Stimulated activated CD8-positive, alpha-beta memory T cell treated with anti-CD3 and anti-CD28 coated beads, Interleukin-4, amount 100 ng/mL, for 48 hours (primary cell): ENCODE results near the gene POLE4.

ENCODE experiments used
- DNase-seq: peaks from one replicate; pipeline ENCODE4 v3.0.0-alpha.2; 2020

POLE4 gene

DNA sequence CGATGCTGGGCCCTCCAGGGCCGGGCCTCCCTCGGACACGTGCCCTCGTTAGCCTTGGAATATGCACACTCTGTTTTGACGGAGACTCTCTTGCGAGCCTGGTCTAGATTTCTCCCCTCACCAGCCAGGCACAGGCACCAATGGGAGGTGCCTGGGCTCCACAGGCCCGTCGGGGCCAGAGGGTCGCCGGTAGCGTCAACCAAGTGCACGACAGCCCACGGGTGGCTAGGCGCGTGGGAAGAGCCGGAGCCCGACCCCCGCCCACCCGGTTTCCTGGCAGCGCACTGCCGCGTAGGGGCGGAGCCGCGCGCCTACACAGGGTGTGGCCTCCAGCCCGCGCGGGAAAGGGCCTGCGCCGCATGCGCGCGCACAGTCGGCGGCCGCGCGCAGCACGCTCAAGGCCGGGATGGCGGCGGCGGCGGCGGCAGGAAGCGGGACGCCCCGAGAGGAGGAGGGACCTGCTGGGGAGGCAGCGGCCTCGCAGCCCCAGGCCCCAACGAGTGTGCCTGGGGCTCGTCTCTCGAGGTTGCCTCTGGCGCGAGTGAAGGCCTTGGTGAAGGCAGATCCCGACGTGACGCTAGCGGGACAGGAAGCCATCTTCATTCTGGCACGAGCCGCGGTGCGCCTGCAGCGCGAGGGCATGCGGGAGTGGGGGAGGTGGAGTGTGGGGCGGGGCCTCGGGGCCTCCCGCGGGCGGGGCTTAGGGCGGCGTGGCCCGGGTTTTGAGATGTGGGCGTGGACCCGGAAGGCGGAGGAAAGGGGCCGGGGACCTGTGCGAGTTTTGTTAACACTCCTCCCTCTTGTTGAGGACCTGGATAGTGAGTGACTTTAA is at the start of gene POLE4:
POLE4 (plus strand) TSS at position 370 of the 832 bp plus-strand sequence; CDS start at position 407, 37 bp downstream.
- DNase-seq, result peak; percentile 96

DNA sequence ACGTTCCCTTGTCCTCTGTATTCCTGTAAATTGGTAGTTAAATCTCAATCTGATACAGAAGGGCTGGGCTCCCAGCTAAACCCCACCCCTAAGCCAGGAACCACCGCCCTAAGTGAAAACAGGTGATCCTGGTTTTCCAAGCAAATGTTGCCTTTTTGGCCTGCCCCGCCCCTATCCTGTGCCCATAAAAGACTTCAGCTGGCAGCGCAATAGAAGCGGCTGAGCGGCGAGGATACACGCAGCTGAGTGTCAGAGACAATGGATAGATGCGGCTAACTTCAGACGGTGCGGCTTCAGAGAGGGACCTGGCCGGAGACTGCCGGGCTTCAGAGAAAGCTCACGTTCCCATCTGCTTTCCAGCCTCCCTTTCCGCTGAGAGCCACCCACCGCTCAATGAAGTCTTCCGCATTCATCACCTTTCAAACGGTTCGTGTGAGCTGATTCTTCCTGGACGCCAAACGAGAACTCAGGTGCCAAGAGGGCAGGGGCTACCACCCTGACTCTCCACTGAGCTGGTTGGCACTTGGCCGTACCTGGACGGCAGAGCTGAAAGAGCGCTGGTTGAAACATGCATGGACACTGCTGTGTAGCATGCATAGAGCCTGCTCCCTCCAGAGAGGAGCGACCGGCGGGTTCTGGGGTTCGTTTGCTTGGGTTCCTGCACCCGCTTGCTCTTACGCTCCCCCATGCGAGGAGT is 49.5 kb upstream of the POLE4 start:
- no peak for DNase-seq

DNA sequence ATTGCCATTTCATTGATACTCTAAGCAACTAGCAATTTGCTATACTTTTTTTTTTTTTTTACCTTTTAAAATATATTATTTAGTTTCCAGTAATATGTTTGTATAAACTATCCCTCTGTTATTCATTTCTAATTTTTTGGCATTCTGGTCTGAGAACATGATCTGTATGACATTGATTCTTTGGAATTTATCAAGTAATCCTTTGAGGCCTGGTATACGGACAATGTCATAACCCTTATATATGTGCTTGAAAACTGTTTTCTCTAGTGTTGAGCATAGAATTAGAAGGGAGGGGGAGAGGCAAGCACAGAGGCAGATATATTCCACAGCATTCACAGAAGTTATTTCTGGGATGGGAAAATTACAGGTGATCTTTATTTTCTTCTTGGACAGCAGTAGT is 48.2 kb upstream of the POLE4 start:
- DNase-seq, result no peak

DNA sequence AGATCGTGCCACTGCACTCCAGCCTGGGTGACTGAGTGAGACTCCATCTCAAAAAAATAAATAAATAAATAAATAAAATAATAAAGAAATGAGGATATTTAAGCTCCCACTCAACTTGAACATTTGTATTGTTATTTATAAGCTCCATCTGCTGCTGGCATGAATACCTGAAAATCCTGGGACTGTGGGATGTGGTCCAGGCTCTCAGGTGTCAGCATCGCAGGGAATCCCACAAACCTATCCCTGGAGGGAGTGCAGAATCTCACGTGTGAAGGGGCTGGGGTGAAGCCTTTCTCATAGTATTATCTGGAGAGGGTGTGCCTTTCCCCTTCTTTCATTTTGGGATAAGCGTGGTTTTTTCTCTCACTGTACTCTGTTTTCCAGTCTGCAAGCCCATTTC is 47.4 kb upstream of the POLE4 start:
- no peak for DNase-seq

GRCh38 chr2:74915743-74916142 is 42.7 kb upstream of the POLE4 start:
- DNase-seq, result peak; percentile 61

- no peak for DNase-seq
Measured at GRCh38 chr2:74916394-74916793, 42.0 kb upstream of the POLE4 start.

- no peak for DNase-seq
Measured at GRCh38 chr2:74917702-74918619, 40.5 kb upstream of the POLE4 start.

DNA sequence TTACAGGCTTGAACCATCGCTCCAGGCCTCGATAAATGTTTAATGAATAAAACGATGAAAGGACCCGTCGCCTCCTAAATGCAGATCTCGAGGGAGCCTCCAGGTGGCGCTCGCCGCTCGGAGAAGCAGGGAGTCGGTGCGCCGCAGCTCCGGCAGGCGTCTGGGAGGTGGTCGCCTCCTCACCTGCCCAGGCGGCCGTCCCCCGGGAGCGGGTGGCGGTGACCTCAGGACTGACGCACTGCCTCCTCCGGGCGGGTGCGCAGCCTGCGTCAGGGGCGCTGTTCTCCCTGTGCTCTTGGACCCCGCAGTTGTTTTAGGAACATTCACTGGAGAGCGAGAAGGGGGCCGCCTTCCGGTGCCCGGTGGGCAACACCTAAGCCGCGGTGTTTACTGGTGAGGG is 38.6 kb upstream of the POLE4 start:
- peak; percentile 86 for DNase-seq

DNA sequence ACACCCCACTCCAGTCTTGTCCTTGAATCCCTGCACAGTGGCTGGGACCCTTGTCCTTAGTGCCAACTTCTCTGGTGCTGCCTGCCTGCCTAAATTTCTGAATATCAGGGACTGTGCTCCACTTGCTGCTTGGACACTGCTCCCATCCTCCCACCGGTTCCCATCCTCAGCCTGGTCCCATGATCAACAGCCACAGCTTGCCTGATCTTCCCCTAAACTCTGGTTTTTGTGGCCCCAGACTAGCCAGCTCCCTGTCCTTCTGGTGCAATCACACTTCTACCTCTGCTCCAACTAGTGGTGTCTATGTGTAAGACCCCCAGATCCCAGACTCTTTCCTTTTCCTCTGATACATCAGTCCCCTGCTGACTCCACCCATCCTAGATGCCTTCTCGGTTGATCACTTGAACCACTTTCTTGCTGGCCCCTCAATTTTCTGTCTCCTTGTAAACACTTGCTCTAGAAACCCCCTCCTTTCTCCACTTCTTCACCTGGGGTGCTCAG is 37.2 kb upstream of the POLE4 start:
- DNase-seq, result no peak

DNA sequence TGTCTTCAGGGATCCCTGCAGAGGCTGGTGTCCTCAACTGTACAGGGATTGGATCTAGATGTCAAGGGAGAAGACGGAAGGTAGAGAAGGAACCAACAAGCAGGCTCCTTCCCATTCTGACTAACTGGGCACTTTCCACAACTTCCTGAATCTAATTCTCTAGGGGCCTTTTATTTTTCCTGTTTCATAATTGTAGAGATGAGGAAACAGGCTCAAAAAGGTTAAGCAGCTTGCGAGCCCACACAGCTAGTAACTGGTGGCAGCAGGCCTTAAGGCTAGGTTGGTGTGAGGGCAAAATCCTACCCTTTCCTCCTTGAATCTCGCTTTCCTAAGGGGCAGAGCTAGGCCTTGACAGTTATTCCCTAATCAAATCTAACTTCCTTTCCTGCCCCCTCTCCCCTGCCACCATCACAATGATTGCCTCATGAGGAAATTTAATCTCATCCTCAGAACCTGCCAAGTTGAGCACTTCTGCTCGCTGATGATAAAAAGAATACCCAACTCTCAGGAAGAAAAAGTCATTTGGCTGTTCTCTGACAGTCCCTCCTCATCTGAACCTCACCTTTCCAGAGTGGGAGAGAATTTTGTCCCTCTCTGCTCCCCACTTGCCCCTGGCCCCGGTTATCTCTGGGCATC is 35.7 kb upstream of the POLE4 start:
- no peak for DNase-seq

DNA sequence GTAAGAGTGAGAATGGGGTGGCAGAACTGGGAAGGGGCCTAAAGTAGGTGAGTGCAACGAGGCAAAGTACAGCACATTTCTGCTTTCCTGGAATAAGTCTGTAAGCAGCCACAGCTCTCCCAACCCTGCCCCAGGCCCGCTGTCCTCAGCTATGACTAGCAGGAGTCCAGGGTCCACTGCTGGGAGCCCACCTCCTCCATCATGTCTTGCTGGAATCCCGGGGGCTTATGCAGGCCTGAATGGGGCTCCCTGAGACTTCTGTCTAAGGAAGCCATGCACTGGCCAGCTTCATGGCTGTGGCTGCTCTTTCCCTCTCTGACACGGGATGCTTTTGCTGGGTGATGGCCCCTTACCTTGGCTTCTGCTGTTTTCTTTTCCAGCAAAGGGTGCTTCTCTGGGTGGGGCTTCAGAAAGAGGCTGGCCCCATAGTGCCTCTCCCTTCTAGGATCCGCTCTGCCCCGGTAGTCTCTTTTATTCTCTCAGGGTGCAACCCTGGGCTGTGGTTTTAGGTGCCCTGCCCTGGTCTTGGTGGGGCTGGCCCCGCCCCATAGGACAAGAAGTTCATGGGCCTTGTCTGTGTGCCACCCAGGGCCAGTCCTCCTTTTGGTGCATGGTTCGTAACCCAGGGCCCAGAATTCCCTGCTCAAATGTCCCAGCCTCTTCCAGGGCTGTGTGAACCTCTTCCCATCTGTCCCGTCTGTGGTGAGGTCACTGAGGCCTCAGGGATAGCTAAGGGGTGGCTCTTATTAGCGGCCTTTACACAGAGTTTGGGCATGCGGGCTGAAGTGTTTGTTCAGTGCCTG is 33.8 kb upstream of the POLE4 start:
- no peak for DNase-seq

GRCh38 chr2:74925361-74925786 is 33.1 kb upstream of the POLE4 start:
- no peak for DNase-seq

GRCh38 chr2:74927621-74928020 is 30.8 kb upstream of the POLE4 start:
- no peak for DNase-seq

DNA sequence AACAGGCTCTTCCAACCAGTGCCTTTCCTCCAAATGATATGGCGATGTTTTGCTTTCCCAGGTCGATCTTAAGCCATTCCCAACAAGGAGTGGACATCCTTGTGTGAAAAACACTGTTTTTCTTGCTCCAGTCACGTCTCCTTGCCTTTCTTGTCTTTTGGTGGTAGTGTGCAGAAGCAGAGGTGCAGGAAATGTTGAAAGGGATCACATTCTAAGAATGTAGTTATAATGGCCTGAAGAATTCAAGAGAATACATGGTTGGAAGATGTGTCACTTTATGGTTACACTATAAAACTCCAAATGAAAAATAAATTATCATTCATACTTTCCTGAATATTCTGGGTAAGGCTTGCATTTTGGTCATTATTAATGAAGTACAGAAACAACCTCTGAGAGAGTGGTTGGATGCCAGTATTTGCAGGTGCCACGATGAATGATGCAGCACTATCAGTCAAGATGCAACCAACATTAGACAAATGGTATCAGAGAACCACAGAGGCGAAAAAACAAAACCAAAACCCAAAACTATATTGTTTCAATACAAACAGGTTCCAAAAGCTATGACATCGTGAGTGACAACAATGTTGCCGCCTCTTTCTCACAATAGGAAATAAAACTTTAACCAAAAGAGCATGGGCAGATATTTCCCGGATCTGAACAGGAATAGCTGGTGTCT is 27.5 kb upstream of the POLE4 start:
- no peak for DNase-seq

DNA sequence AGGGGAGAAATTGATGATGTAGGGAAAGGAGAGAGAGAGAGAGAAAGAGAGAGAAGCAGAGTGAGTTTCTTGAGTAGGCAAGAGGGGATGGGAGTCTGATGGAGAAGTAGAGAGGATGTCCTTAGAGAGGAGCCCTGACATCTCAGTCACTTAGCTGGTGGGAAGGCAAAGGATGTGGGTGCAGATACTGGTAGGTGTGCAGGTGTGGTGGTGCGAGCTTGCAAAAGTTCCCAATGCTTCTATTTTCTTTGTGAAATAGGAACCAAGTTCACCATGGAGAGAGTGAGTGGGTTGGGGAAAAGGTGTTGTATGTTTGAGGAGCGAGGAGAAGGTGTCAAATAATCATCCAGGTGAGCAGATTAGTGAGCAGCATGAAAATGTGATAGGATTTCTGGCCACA is 26.5 kb upstream of the POLE4 start:
- no peak for DNase-seq

DNA sequence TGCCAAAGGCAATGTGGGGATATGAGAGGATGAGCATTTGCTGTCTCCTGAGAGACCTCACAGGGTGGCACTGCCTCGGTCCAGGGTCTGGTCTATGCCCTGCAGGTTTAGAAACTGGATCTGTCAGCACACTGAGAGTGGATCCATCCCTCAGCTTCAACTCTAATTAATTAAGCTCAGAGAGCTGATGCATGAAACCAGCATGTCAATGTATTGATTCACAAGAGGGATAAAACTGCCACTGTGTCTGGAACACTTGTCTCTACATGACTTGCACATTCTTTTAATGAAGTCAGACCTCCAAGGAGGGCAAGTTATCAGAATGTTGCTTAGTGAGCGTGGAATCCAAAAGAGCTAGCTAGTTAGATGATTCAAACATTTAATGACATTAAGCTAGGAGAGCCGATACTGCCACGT is 22.5 kb upstream of the POLE4 start:
- no peak for DNase-seq

DNA sequence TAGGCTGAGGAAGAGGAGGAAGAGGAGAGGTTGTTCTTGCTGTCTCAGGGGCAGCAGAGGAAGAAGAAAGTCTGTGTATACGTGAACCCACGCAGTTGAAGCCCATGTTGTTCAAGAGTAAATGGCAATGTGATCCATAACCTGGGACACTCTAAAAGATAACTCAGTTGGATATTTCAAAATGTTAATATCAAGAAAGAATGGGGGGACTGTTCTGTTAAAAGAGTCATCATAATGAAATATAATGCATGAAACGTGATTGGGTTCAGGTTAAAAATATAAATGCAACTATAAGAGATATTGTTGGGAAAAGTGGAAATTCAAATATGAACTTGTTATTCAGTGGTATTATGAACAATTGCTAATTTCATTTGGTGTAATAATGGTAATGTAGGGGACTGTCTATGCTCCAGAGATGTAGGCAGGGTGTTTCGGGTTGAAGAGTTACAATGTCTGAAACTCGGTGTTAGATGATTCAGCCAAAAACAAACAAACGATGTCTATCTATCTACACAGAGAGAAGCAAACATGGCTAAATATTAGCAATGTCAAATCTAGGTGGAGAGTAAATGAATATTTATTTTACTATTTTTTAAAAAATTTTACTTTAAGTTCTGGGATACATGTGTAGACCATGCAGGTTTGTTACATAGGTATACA is 21.1 kb upstream of the POLE4 start:
- DNase-seq, result no peak

DNA sequence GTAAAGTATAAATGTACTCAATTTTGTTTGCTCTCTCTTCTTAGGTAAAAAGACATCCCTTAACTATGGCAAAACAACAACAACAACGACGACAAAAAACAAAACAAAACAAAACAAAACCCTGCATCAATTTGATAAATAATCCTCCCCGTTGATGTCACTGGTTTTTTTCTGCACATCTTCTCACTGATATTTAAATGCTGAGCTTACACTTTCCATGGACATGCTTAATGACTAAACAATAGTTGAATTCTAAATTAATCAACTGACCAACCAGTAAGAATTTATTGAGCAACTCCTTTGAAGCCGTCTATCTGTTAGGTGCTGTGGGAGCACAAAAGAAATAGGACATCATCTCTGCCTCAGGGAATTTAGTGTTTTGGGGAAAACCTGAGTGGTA is 20.2 kb upstream of the POLE4 start:
- no peak for DNase-seq

GRCh38 chr2:74939919-74940812 is 18.3 kb upstream of the POLE4 start:
- DNase-seq, result no peak
